NCI-H146 (cell line): Measurements from ENCODE around the gene SLF1.

Experiments used
- DNase-seq: peaks from one replicate; lab custom pipeline; 2025; lab: John Stamatoyannopoulos, UW

SLF1 gene

DNA sequence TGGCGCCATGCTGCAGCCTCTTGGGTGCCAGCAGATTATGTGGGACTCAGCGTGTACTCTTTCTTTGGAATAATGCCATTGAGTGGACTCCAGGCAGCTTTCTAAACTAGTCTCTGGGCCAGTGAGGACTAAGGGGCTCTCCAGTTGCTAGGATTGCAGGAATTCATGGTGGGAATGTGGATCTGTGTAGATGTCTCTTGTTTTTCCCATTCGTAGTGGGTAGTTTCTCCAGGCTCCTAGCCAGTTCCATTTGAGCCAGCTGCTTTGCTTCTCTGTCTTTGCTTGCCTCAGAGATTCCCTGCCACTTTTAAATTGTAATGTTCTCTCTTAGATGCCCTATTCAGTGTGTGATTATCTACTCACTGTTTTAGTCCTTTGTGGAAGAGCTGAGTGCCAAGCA lies 42.6 kb downstream of the SLF1 start:
- DNase-seq = no peak

DNA sequence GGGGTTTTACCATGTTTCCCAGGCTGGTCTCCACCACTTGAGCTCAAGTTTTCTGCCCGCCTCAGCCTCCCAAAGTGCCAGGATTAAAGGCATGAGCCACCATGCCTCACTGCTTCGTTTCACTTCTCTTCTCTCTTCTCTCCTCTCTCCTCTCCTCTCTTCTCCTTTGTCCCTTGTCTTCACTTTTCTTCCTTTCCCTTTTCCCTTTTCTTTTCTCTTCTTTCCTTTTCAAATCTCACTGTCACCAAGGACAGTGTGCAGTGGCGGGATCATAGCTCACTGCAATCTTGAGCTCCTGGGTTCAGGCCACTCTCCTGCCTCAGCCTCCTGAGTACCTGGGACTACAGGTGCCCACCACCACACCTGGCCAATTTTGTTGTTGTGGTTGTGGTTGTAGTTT lies 49.5 kb downstream of the SLF1 start:
- no peak for DNase-seq

DNA sequence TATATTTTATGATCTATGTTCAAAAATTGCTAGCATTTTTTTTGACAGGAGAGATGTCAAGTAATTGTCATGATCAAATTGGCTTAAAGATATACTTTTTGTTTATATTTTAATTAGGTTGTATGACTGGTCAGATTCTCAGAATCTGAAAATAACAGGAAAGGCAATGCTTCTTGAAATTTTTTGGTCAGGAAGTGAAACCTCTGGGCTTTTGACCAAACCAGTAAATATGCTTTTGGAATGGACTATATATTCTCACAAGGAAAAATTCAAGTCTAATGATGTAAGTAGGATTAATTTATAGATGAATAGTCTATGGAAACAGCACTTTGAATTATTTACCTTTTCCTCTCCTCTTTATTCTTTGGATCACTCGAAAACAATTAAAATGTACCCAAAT lies 52.3 kb downstream of the SLF1 start:
- no peak for DNase-seq

DNA sequence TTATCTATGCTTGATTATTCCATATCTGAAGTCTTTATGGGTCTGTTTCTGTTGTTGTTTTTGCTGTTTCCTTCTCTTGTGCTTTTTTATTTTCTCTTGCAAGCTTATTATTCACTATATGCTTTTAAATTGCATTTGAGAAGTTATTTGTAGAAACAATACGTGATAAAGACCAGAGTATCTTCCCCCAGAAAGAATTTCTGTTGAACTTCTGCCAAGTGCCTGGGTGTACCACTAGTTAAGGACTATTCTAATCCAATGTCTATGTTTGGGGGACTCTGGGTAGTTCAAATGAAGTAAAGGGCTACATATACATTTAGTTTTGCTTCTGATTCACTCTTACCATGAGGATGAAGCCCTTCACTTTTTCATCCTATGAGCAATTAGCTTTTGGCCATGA lies 54.3 kb downstream of the SLF1 start:
- DNase-seq = no peak

DNA sequence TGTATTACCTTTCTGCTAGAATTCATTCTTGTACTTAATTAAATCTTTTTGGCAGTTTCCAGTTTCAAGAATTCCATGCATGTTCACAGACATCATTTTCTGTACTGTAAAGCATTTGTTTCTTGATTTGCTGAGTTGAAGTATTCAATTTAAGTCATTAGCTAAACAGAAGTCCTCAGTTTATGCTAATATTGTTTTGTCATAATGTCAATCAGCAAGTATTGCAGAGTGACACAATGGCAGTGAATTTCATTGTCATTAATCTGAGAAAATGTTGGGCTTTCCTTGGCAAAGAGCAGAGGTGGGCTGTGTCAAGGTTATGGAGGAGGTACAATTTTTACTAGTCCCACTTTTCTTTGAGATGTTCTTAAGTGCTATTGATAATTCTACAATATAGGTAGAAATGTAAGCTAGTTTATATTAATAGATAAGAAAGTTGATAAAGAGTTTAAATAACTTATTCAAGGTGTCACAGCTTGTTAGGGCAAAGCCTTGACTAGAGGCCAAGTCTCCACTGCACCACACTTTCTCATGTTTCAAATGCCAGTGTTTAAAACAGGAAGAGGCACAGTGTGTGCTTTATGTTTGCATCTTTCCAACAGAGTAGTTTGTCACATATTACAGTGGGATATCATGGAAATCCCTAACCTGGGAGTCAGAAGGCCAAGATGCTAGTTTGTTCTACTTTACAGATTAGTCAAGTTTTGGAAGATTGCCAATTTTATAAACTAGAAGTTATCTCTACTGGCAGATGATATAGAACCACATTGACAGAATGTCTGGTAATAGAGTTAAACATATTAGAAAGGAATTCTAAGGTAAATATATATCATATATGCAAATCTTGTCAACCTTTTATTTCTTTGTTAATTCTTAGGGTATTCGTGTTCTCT lies 56.3 kb downstream of the SLF1 start:
- DNase-seq = no peak

DNA sequence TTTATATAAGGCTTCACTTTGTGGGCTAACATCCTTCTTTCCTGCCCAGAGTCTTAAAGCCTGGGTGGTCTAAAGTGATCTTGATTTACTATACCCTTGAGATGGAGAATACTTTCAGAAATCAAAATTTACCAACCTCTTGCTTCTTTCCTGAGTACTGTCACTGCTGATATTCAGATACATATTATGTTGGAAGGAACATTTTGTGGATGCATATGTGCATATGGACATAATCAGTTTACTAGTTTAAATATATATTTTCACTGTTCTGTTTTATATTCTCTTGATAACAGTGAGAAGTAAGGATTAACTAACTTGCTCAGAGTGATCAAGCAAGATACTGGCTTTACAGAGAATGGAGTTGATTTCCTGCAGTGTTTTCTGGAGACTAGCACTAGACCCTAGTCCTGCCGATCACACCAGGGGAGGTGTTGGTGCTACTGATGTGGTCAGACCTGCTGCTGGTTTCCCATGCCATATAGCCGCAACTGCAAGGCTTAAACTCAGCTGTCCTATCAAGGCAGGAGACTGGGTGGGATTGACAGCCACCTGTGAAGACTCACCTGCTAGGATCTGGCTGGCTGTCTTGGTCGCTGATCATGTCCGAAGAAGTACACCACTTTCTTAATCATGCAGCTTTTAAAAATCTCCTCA lies 57.6 kb downstream of the SLF1 start:
- no peak for DNase-seq

DNA sequence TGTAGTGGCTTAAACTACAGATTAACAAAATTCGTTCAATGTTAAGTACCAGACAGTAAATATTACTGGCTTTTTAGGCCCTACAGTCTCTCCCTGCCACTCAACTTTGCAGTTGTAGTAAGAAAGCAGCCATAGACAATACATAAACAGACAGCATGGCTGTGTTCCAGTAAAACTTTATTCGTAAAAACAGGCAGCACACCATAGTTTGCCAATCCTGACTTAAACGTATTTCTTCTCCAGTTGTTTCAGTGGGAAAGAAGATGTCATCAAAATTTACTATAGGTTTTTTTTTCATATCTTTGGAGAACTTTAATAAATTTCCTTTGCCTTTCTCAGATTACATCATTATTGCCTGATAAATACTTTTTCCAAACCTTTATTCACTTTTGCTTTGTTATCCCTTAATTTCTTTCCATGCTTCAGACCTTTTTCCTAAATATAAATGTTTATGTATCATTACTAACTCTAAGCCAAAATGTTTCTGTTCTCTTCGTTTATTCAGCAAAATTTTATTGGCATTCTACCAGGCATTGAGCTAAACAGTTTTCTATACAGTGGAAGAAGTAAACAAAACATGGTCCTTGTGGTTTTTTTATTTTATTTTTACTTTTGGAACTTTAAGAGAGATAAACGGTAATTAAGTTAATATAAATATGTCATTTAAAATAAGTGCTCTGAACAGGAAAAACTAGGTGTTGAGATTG lies 64.5 kb downstream of the SLF1 start:
- DNase-seq = no peak

DNA sequence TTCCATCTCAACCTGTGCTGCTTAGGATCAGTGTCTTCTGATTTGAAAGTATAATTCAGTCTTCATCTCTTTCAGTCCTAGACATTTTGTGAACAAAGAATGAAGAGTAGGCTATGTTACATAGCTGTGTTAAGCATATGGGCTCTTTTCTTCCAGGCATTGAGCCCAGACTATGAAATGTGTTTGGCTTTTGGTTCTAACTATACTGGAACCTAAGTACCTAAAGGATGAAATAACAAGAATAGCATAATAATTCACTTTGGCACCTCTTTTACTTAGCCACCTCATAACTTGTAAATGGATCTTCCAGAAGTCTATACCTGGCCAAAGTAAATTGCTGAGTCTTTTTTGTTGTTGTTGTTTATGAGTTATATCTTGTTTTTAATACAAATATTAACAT lies 71.4 kb downstream of the SLF1 start:
- DNase-seq = no peak

DNA sequence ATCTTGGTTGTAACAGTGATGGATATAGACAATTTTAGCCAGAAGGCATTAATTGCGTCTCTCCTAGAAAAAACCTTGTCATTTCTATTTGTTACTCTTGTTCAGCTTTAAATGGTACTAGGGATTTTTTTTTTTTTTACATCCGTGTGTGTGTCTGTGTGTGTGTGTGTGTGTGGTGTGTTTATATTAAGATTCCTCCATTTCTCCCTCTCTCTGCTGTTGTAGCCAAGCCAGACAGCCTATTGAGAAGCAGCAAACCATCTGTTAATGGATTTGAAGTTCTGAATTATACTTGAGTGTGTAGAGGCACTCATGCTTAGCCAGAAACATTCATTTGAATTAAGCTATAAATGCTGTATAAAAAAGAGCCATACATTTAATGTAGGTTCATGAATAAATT lies 72.3 kb downstream of the SLF1 start:
- no peak for DNase-seq

DNA sequence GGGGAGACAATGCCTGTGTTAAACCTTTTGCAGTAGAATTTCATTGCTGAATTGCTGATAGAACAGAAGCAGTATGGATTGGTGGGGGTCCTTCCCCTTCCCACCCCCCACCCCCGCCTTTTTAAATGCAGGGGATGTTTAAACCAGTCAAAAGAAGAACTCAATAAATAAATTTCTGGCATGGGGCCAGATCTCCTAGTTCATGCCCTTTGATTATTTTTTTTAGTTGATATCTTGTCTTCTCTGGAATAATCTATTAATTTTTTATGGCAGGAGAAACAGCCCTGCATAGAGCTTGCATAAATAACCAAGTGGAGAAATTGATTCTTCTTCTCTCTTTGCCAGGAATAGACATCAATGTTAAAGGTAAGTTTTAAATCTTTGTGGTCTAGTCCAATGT lies 72.8 kb downstream of the SLF1 start:
- DNase-seq = peak; percentile 8

DNA sequence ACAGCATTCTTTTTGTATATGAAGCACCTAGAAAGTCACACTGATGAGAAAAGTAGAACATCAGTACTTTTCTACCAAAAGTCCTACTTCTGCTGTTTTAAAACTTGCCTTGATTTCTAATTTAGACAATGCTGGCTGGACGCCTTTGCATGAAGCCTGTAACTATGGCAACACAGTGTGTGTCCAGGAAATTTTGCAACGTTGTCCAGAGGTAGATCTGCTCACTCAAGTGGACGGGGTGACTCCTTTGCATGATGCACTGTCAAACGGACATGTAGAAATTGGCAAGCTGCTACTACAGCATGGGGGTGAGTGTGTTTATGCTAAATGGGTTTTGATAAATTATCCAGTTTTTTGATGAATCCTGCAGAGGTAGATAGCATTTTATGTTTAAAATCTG lies 73.5 kb downstream of the SLF1 start:
- DNase-seq = peak; percentile 87

DNA sequence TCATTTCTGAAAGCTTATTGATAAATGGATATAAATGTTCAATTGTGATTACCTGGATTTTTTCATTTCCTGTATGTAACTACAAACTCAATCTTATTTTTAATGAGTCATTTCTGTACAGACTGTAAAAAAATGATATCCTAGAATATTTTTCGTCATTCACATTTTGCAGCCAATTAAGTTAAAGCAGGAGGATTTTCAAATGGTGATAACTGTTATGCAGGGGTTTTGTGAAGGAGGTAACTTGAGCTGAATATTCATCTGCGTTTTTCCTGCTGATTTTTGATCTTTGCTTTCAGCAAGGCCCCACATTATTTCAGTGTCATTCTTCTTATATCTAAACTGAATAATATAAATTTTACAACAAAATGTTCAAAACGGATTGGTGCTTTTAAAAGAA lies 74.1 kb downstream of the SLF1 start:
- peak; percentile 18 for DNase-seq

DNA sequence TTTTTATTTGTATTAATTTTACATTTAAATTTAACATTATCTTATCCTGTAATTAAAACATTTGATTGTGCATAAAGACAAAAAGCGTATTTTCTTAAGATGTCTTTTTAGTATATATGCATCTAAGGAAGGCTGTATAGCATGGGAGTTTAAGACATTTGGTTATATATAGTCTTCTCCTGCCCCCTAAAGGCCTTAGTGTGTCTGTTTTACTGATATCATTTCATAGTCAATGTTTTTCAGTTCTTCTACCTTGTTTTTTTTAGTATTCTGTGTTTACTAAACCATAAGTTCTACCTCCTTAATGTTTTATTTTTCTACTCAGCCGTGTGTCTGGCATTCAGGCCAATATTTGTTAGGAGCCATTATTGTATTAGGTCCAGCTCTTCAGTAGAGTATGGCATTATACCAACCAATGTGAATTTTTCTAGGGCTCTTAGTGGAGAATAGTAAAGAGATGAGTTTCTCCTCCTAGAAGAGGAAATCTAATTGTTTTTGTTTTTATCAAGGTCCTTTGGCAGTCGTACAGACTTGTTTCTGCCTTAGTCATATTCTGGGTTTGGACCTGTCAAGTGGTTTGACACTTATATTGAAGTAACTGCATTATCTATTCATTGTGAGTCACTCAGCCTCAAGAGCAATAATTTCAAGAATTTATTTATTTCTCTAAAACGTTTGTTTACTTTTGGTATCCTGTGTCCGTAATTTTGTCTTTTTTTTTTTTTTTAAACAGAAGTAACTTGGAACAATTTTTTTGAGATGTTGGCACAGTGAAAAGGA lies 74.8 kb downstream of the SLF1 start:
- DNase-seq = peak; percentile 57

DNA sequence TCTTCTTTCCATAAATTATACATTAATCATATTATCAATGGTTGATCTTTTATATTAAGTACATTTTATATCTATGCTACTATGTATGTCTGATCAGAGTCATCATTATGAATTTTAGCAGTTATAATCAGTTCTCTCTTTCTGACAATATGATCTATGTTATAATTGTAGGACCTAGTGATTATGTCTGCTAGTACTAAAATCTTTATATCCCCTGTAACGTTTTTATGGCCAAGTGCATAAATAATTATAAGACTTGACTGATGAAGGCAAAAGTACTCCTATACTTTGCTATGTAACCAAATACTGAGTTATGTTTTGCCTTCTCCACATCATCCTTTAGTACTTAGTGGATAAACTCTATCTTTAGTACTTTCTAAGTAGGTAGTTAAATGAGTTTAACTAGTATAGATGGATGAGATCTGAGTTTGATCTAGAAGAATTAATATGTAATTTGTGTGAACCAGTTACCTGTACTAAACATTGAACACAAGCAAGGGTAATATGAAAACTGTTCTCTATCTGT lies 75.4 kb downstream of the SLF1 start:
- no peak for DNase-seq

DNA sequence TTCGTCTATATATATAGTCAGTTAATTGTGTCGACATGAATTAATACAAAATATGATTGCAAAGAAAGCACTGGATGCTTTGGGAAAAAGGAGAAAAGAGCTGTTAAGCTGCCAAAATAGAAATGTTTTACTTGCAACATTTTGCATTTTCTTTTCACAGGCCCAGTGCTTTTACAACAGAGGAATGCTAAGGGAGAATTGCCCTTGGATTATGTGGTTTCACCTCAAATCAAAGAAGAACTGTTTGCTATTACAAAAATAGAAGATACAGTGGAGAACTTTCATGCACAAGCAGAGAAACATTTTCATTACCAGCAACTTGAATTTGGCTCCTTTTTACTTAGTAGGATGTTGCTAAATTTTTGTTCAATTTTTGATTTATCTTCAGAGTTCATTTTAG lies 76.2 kb downstream of the SLF1 start:
- DNase-seq = no peak

DNA sequence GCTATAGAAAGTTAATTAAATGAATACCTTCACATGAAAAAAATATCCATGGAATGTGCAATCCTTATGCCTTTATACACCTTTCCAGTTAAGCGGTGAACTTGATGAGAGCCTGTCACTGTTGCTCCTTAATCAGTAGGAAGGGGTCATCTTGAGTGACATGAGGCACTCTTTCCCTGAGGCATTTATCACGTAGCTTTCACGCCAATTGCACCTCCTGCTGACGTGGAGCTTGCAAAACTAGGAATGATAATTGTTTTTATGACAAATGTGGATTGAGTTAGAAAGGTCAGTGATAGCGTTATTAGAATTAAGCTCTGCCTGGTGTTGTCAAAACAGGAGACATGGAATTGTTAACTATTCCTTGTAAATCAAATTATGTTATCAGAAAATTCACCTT lies 79.7 kb downstream of the SLF1 start:
- DNase-seq = peak; percentile 42

DNA sequence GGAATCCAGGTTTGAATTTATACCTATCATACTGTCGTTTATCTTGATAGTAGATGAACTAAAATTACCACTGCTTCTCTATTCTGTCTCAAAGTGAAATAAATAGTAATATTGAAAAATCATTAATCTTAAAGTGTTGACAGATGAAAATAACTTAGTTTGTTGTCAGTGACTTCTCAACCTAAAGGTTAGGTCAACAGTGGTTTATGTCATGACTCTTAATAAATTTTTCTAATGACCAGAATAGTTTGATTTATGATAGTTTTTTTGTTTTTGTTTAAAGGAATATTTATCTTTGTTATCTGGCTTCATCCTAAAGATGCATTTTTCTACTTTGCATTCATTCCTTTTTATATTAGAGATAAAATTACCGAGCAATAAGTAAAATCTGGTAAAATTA lies 81.1 kb downstream of the SLF1 start:
- no peak for DNase-seq

DNA sequence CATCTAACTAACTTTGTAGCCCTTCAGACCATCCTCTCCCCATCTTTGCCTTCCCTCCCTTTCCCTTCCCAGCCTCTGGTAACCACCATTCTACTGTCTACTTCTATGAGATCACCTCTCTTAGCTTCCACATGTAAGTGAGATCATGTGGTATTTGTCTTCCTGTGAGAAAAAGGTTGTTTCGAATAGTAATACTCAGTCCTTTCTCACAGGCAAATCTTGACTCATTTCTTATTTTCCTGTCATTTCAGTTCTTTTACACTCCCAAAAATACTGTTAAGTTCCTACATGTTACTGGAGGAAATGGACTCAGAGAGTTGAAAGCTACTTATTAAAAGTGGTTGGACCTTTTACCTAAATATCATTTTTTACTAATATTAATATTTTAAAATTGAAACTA lies 82.1 kb downstream of the SLF1 start:
- no peak for DNase-seq

DNA sequence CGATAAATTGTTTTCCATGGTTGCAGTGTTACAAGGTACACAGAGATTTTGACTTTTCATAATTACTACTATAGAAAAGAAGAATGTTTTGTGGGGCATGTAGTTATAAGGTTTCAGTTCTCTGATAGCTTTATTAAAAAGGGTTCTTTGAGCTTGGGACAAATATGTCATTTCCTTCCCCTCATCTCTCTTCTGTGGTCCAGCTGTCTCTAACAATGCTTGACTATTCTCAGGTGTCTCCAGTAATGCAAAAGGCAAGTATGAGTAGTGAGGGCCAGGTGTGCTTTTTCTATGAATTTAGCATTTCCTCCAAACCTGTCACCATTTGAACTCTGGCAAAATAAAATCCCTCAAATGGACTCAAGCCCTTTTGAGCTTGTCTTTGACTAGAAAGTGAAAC lies 84.3 kb downstream of the SLF1 start:
- DNase-seq = peak; percentile 63

DNA sequence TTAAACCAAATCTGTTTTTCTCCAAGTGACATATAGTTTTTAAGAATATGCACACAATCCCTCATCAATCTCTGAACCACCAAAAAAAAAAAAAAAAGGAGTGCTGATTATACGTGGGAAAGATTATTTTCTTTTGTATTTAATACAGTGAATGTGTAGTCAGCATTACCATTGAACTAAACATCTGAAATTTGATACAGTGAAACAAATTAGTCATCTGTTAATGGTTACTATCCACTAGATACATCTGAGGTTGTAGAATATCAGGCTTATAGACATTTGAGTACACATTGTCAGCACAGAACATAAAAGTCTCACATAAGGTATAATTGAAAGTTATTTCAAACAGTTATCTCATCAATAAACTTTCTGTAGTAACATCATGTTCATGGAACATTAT lies 87.0 kb downstream of the SLF1 start:
- peak; percentile 16 for DNase-seq

DNA sequence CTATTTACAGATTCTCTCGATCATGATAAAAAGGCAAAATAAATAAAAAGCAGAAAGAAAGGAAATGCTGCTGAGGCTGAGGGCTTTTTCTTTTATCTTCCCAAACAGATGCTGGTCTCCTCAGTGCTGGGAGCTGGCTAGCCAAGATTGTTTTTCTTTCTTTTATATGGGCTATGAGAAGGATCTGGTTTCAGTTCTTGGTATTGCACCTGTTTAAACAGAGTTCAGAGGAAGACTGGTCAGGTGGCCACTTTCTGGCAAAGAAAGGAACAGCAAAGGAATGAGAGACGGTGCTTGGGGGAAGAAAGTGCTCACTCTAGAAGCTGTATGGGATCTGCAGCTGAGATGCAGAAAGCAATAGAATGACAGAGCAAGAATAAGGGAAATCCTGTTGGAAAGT lies 88.9 kb downstream of the SLF1 start:
- DNase-seq = peak; percentile 79

DNA sequence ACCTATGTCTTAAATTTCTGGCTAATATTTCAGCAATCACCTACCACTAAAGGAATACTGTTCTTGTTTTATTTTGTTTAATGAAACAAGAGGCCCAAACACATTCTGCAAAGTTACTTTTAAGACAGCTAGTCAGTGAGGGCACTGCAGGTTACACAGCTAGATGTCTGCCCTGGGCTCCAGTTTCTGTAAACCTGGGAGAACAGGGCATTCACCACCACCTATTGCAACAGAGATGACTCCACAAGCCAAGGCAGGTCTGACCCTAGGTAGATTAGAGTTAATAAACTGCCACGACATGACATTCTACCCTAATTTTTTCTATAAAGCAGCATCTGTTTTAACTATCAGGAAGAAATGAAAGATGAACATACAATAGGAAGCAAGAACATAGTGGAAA lies 90.8 kb downstream of the SLF1 start:
- no peak for DNase-seq
